Measurements from ENCODE around the gene NTM. TPM values are rescaled to one million over a fixed set of nuclear protein-coding genes. Genes with fewer than 3 reads are reported as not detected.
"Not testable (repeated sequence)": the region's sequence is repeated elsewhere in the genome, so short reads cannot be mapped to it uniquely, and the experiment has no call there.

Gene NTM
- total RNA-seq, 1 experiment from 2014 or later: 2.7 TPM

GRCh38 chr11:131422496-131422895 is 52.1 kb downstream of the NTM start:
- Histone ChIP-seq H3K27me3 (ENCODE audit: control insufficient read depth, insufficient read depth, low read length) (no peaks in the 10 kb centered on the region), H3K4me3 (ENCODE audit: insufficient read depth, low read depth, low read length) (no peak overlapping the region), H3K36me3 (replicated peaks; ENCODE audit: control insufficient read depth, insufficient read depth, low read length) (no peaks in the 10 kb centered on the region)
- DNase-seq: no peak

GRCh38 chr11:131423688-131424087 is 53.3 kb downstream of the NTM start:
- H3K27me3 ChIP-seq (ENCODE audit: control insufficient read depth, insufficient read depth, low read length): no peaks in the 10 kb centered on the region
- no peaks in the 10 kb centered on the region for H3K36me3 ChIP-seq (replicated peaks; ENCODE audit: control insufficient read depth, insufficient read depth, low read length)
- H3K4me3 ChIP-seq (ENCODE audit: insufficient read depth, low read depth, low read length): no peak overlapping the region
- no peak for DNase-seq

GRCh38 chr11:131424257-131424876 is 54.0 kb downstream of the NTM start:
- H3K36me3 ChIP-seq (replicated peaks; ENCODE audit: control insufficient read depth, insufficient read depth, low read length); DNase-seq; H3K27me3 ChIP-seq (ENCODE audit: control insufficient read depth, insufficient read depth, low read length); H3K4me3 ChIP-seq (ENCODE audit: insufficient read depth, low read depth, low read length): not testable (repeated sequence)

- no peak overlapping the region for H3K4me3 ChIP-seq (ENCODE audit: insufficient read depth, low read depth, low read length)
- no peak for DNase-seq
- H3K27me3 ChIP-seq (ENCODE audit: control insufficient read depth, insufficient read depth, low read length): no peaks in the 10 kb centered on the region
- no peaks in the 10 kb centered on the region for H3K36me3 ChIP-seq (replicated peaks; ENCODE audit: control insufficient read depth, insufficient read depth, low read length)
Measured at GRCh38 chr11:131425285-131425684, 54.9 kb downstream of the NTM start.

GRCh38 chr11:131428853-131429252 is 58.4 kb downstream of the NTM start:
- no peak for DNase-seq
- H3K4me3 ChIP-seq (ENCODE audit: insufficient read depth, low read depth, low read length): no peak overlapping the region
- H3K27me3 ChIP-seq (ENCODE audit: control insufficient read depth, insufficient read depth, low read length): no peaks in the 10 kb centered on the region
- H3K36me3 ChIP-seq (replicated peaks; ENCODE audit: control insufficient read depth, insufficient read depth, low read length): no peaks in the 10 kb centered on the region

- no peak overlapping the region for H3K4me3 ChIP-seq (ENCODE audit: insufficient read depth, low read depth, low read length)
- no peaks in the 10 kb centered on the region for H3K36me3 ChIP-seq (replicated peaks; ENCODE audit: control insufficient read depth, insufficient read depth, low read length)
- DNase-seq: no peak
- no peaks in the 10 kb centered on the region for H3K27me3 ChIP-seq (ENCODE audit: control insufficient read depth, insufficient read depth, low read length)
Measured at GRCh38 chr11:131430473-131431208, 60.2 kb downstream of the NTM start.

GRCh38 chr11:131441051-131441810 is 70.8 kb downstream of the NTM start:
- no peaks in the 10 kb centered on the region for H3K36me3 ChIP-seq (replicated peaks; ENCODE audit: control insufficient read depth, insufficient read depth, low read length)
- no peak overlapping the region for H3K4me3 ChIP-seq (ENCODE audit: insufficient read depth, low read depth, low read length)
- no peaks in the 10 kb centered on the region for H3K27me3 ChIP-seq (ENCODE audit: control insufficient read depth, insufficient read depth, low read length)
- DNase-seq: no peak

GRCh38 chr11:131446590-131447275 is 76.3 kb downstream of the NTM start:
- no peak for DNase-seq
- Histone ChIP-seq H3K27me3 (ENCODE audit: control insufficient read depth, insufficient read depth, low read length) (no peaks in the 10 kb centered on the region), H3K36me3 (replicated peaks; ENCODE audit: control insufficient read depth, insufficient read depth, low read length) (no peaks in the 10 kb centered on the region), H3K4me3 (ENCODE audit: insufficient read depth, low read depth, low read length) (no peak overlapping the region)

- no peak overlapping the region for H3K4me3 ChIP-seq (ENCODE audit: insufficient read depth, low read depth, low read length)
- H3K36me3 ChIP-seq (replicated peaks; ENCODE audit: control insufficient read depth, insufficient read depth, low read length): no peaks in the 10 kb centered on the region
- H3K27me3 ChIP-seq (ENCODE audit: control insufficient read depth, insufficient read depth, low read length): no peaks in the 10 kb centered on the region
- peak; percentile 67 for DNase-seq
Measured at GRCh38 chr11:131447277-131447815, 76.9 kb downstream of the NTM start.

- Histone ChIP-seq H3K36me3 (replicated peaks; ENCODE audit: control insufficient read depth, insufficient read depth, low read length) (no peaks in the 10 kb centered on the region), H3K27me3 (ENCODE audit: control insufficient read depth, insufficient read depth, low read length) (no peaks in the 10 kb centered on the region), H3K4me3 (ENCODE audit: insufficient read depth, low read depth, low read length) (no peak overlapping the region)
- DNase-seq: no peak
Measured at GRCh38 chr11:131447898-131448297, 77.5 kb downstream of the NTM start.

GRCh38 chr11:131449036-131450019 is 78.9 kb downstream of the NTM start:
- Histone ChIP-seq H3K27me3 (ENCODE audit: control insufficient read depth, insufficient read depth, low read length) (no peaks in the 10 kb centered on the region), H3K36me3 (replicated peaks; ENCODE audit: control insufficient read depth, insufficient read depth, low read length) (no peaks in the 10 kb centered on the region)
- DNase-seq: no peak

GRCh38 chr11:131454490-131454889 is 84.1 kb downstream of the NTM start:
- H3K36me3 ChIP-seq (replicated peaks; ENCODE audit: control insufficient read depth, insufficient read depth, low read length): no peaks in the 10 kb centered on the region
- DNase-seq: no peak
- no peak overlapping the region for H3K4me3 ChIP-seq (ENCODE audit: insufficient read depth, low read depth, low read length)
- no peaks in the 10 kb centered on the region for H3K27me3 ChIP-seq (ENCODE audit: control insufficient read depth, insufficient read depth, low read length)

More at GRCh38 chr11:131449036-131450019, 78.9 kb downstream of the NTM start:
- H3K4me3 ChIP-seq (ENCODE audit: insufficient read depth, low read depth, low read length): no peak overlapping the region

GRCh38 chr11:131454989-131455388 is 84.6 kb downstream of the NTM start:
- Histone ChIP-seq H3K36me3 (replicated peaks; ENCODE audit: control insufficient read depth, insufficient read depth, low read length) (no peaks in the 10 kb centered on the region), H3K4me3 (ENCODE audit: insufficient read depth, low read depth, low read length) (no peak overlapping the region), H3K27me3 (ENCODE audit: control insufficient read depth, insufficient read depth, low read length) (no peaks in the 10 kb centered on the region)
- no peak for DNase-seq
